HepG2 (cell line): ENCODE data around the gene BCAS3. TPM values are rescaled to one million over a fixed set of nuclear protein-coding genes. Genes with fewer than 3 reads are reported as not detected.

ENCODE experiments used
- ATAC-seq: fragments of 200-7000 bp; cut with Tn5 transposase; 3 replicates; pipeline ENCODE4 v1.9.1; 2020; ENCODE audit warnings: mild to moderate bottlenecking, moderate library complexity
- BruUV-seq: library from RNA; stranded (reverse); fragments of 400-500 nt; replicated peaks from 2 replicates; lab custom pipeline; 2021; lab: Mats Ljungman, UMichigan
- CTCF ChIA-PET: fragments of 300-600 bp; formaldehyde crosslinking; extraction: SDS; loops from one replicate; lab custom pipeline; 2021; ENCODE audit warnings: low total read pairs, inconsistent platforms, low intra/inter-chr PET ratio; lab: Yijun Ruan, JAX
- POLR2A ChIA-PET: fragments of 350-600 bp; sonication (Branson Sonifier 250); formaldehyde crosslinking; loops from one replicate; lab custom pipeline; 2020; ENCODE audit warnings: antibody characterized with exemption, inconsistent platforms; lab: Yijun Ruan, JAX
- DNase-seq: peaks from one replicate; pipeline ENCODE4 v3.0.0-alpha.2; 2015; ENCODE audit warnings: low spot score
- FAIRE-seq: peaks from 3 replicates; lab custom pipeline; 2011; peaks lifted over from hg19 to GRCh38; lab: Jason Lieb, UNC
- H2AFZ ChIP-seq: one replicate; pipeline ENCODE4 v1.6.1; 2011; ENCODE audit warnings: low read length, inconsistent platforms
- H3K27ac ChIP-seq: fragments of 300-600 bp; 3 replicates; pipeline ENCODE4 v1.8.0; 2011; ENCODE audit warnings: mixed run types, mild to moderate bottlenecking, mixed read lengths, low read length, inconsistent platforms; ENCODE audit not compliant: insufficient read depth; ENCODE audit errors: extremely low read length
- H3K27me3 ChIP-seq, 2 experiments: fragments of 200-600 bp in 1 of 2; 2 replicates in 1 of 2; 3 replicates in 1 of 2; pipeline versions ENCODE4 v1.6.0 to v1.8.0; 2011; ENCODE audit warnings: low read length in 2 of 2, mild to moderate bottlenecking in 2 of 2, moderate library complexity in 2 of 2, inconsistent platforms in 1 of 2; ENCODE audit not compliant: insufficient read depth in 2 of 2, control insufficient read depth in 1 of 2
- H3K36me3 ChIP-seq, 2 experiments: fragments of 200-600 bp in 1 of 2; replicated peaks in 1 of 2; 2 replicates in 1 of 2; 3 replicates in 1 of 2; pipeline versions ENCODE4 v1.5.1 to v1.8.0; 2011; ENCODE audit warnings: low read length in 2 of 2, inconsistent platforms in 1 of 2; ENCODE audit not compliant: insufficient read depth in 2 of 2, control insufficient read depth in 1 of 2
- H3K4me1 ChIP-seq: 2 replicates; pipeline ENCODE4 v1.5.1; 2012; ENCODE audit warnings: low read length, inconsistent platforms; ENCODE audit not compliant: insufficient read depth
- H3K4me2 ChIP-seq: 2 replicates; pipeline ENCODE4 v1.6.0; 2011; ENCODE audit warnings: low read depth, low read length, inconsistent platforms
- H3K4me3 ChIP-seq, 3 experiments: fragments of 200-600 bp in 1 of 3; sonication (generic), shearing (Covaris generic) in 1 of 3; replicated peaks in 1 of 3; 2 replicates each; pipeline ENCODE4 v1.5.1; 2011 to 2016; ENCODE audit warnings: low read length in 3 of 3, inconsistent platforms in 2 of 3, low read depth in 2 of 3, mild to moderate bottlenecking in 2 of 3, control low read depth in 1 of 3, mixed read lengths in 1 of 3; ENCODE audit not compliant: insufficient read depth in 1 of 3
- H3K79me2 ChIP-seq: one replicate; pipeline ENCODE4 v1.6.1; 2011; ENCODE audit warnings: low read length, inconsistent platforms; ENCODE audit not compliant: insufficient read depth
- H3K9ac ChIP-seq: 2 replicates; pipeline ENCODE4 v1.6.0; 2011; ENCODE audit warnings: mild to moderate bottlenecking, low read depth, low read length, inconsistent platforms; ENCODE audit not compliant: insufficient read depth
- H3K9me3 ChIP-seq: 2 replicates; pipeline ENCODE4 v1.5.1; 2012; ENCODE audit warnings: mild to moderate bottlenecking, low read length
- H4K20me1 ChIP-seq: 2 replicates; pipeline ENCODE4 v1.6.0; 2011; ENCODE audit warnings: inconsistent platforms, mild to moderate bottlenecking, low read length, moderate library complexity; ENCODE audit not compliant: insufficient read depth
- MAF1 ChIP-seq: sonication (generic); formaldehyde crosslinking; IDR thresholded peaks from 2 replicates; pipeline ENCODE4 v1.5.0; 2020; ENCODE audit warnings: missing genetic modification reagents, borderline replicate concordance
- NCOA2 ChIP-seq: sonication (generic); formaldehyde crosslinking; IDR thresholded peaks from 2 replicates; pipeline ENCODE4 v1.8.0; 2022; ENCODE audit warnings: inconsistent platforms
- PAF1 ChIP-seq: IDR thresholded peaks from 2 replicates; pipeline ENCODE4 v1.6.1; 2016; ENCODE audit warnings: missing genetic modification reagents, missing compliant biosample characterization
- RARG ChIP-seq: sonication (generic); formaldehyde crosslinking; IDR thresholded peaks from 2 replicates; pipeline ENCODE4 v1.4.0; 2020; ENCODE audit warnings: low read depth, mild to moderate bottlenecking, missing genetic modification reagents
- ZBTB21 ChIP-seq: sonication (generic); formaldehyde crosslinking; IDR thresholded peaks from 2 replicates; pipeline ENCODE4 v1.4.0; 2020; ENCODE audit warnings: missing genetic modification reagents
- ZFX ChIP-seq: sonication (generic); formaldehyde crosslinking; IDR thresholded peaks from 2 replicates; pipeline ENCODE4 v1.4.0; 2020; ENCODE audit warnings: mild to moderate bottlenecking, low read depth, missing genetic modification reagents, moderate library complexity
- ZNF143 ChIP-seq: sonication (generic); formaldehyde crosslinking; IDR thresholded peaks from 2 replicates; pipeline ENCODE4 v1.4.0; 2020; ENCODE audit warnings: missing genetic modification reagents
- ZNF207 ChIP-seq: fragments of 450-650 bp; IDR thresholded peaks from 2 replicates; pipeline ENCODE4 v1.6.1; 2016; ENCODE audit warnings: antibody characterized with exemption, borderline replicate concordance
- WGBS: methylation state at CpG from one replicate; pipeline ENCODE4 v1.1.6; 2017; ENCODE audit warnings: low lambda C conversion rate; 5-methylcytosine and 5-hydroxymethylcytosine counted together
- in situ Hi-C: cut with HindIII; loops from 2 replicates; pipeline ENCODE4 v1.10.0; 2017; ENCODE audit warnings: low pct_unique_long_range_greater_than_20kb; ENCODE audit not compliant: extremely low pct_ligation_motif_present
- intact Hi-C: fragments of 100-400 bp; cut with micrococcal nuclease; formaldehyde crosslinking; loops from one replicate; pipeline ENCODE4 v1.10.0; 2022; ENCODE audit not compliant: unreplicated experiment
- polyA plus RNA-seq, 8 experiments: library from polyadenylated mRNA; depleted of rRNA in 3 of 8; stranded (reverse) in 7 of 8; unstranded in 1 of 8; fragments of >200 nt; fragmentation: Illumina TruSeq in 4 of 8; extraction: Trizol in 4 of 8; gene quantifications; 2 replicates each; pipeline versions ENCODE4 v1.2.1 to v1.2.3, GENCODE V29; 2011 to 2016; ENCODE audit warnings: low read depth in 4 of 8, missing spikeins in 1 of 8, mixed read lengths in 1 of 8; ENCODE audit not compliant: insufficient read depth in 1 of 8
- total RNA-seq, 5 experiments: library from RNA; depleted of rRNA; stranded (reverse); fragments of >200 nt; fragmentation: Illumina TruSeq; extraction: Trizol; gene quantifications; 2 replicates each; pipeline ENCODE4 v1.2.3, GENCODE V29; 2016; ENCODE audit warnings: low read depth in 1 of 5
- TF ChIP-seq, protein P1 (sequence below): IDR thresholded peaks from 2 replicates; pipeline ENCODE4 v1.6.1; 2016; ENCODE audit warnings: missing compliant biosample characterization, missing genetic modification reagents, borderline replicate concordance

The BCAS3 gene
- total and polyA plus RNA-seq, 2 of the 13 experiments (the other 11 are each of a cell fraction or from before 2014, with no cell fraction given) = 10.7 to 11.2 TPM

- H3K9me3 ChIP-seq = no peaks in the 10 kb centered on the region
- no peak overlapping the region for H3K4me2 ChIP-seq
- no peaks in the 10 kb centered on the region for H3K79me2 ChIP-seq
- ATAC-seq (no peak), DNase-seq (no peak)
- H3K4me3 ChIP-seq = no peak overlapping the region
- H3K27ac ChIP-seq = no peak overlapping the region
- H3K36me3 ChIP-seq = no peaks in the 10 kb centered on the region
- no peak for TF ChIP-seq ZBTB21
- TF ChIP-seq, protein P1, sequence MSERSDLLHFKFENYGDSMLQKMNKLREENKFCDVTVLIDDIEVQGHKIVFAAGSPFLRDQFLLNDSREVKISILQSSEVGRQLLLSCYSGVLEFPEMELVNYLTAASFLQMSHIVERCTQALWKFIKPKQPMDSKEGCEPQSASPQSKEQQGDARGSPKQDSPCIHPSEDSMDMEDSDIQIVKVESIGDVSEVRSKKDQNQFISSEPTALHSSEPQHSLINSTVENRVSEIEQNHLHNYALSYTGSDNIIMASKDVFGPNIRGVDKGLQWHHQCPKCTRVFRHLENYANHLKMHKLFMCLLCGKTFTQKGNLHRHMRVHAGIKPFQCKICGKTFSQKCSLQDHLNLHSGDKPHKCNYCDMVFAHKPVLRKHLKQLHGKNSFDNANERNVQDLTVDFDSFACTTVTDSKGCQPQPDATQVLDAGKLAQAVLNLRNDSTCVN (CRISPR knock-in tag) = no peak
- no peak for TF ChIP-seq ZNF207
- TF ChIP-seq PAF1 (CRISPR knock-in tag) = no peak
- no peak for TF ChIP-seq ZFX
- TF ChIP-seq NCOA2 (CRISPR knock-in tag) = no peak
- no peak for TF ChIP-seq RARG (CRISPR knock-in tag)
- TF ChIP-seq ZNF143 (CRISPR knock-in tag) = no peak
- no peak for TF ChIP-seq MAF1 (CRISPR knock-in tag)
- TF ChIP-seq, all 625 proteins: peak for 0
- Histone ChIP-seq H4K20me1 (no peaks in the 10 kb centered on the region), H3K27me3 (no peaks in the 10 kb centered on the region; a peak in 1 of 5 replicates), H2AFZ (no peak overlapping the region), H3K4me1 (peaks cover 9% of the 10 kb centered on the region), H3K9ac (no peak overlapping the region)
- FAIRE-seq = no peak
- ChIA-PET CTCF (no interaction called here), POLR2A (no interaction called here)
- BruUV-seq = no TSS peak
- WGBS = 84% methylated on average over 1 of the region's 1 CpG
- in situ Hi-C loops (no loop called here), intact Hi-C loops (no loop called here)
Observed at GRCh38 chr17:61073131-61073530, 395.5 kb downstream of the BCAS3 start.
